ENCODE results near the gene ITPR1. TPM values are rescaled to one million over a fixed set of nuclear protein-coding genes. Genes with fewer than 3 reads are reported as not detected.

The ITPR1 gene
- total RNA-seq, 4 donors from 2014 or later: 56.1 to 71.2 (median 61.9) TPM

DNA sequence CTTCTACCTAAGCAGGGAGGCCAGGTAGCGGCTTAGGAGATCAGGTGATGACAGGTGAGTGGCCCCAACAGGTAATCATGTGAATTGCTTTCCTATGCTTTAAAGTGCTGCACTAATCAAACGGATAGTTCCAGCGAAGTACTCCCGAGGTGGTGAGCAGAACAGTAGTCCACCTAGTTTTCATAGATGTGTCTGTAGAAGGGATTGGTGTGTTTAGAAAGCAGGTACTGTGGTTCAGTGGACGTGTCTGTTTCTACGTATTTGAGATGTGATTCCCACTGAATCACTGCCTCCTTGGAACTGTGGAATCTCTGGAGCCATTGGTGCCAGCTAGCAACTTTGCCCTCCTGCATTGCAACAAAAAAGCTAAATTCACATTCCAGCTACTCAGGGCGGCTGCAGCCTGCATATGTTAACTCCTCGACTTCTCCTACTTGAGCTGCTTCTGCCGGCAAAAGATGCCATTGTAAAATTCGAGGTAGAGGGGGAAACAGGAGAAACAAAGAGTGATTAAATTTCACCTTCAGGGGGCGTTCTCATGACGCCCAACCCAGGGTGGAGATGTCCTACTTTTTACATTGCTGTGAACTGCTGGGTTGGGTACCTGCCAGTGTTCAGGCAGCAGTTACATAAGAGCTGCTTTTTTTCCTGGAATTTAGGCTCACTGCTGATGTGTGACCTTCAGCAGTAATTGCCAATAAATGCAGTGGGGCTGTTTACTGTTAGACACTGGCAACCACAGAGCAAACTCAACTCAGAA lies 227.3 kb downstream of the ITPR1 start:
- H3K4me3 ChIP-seq: no peak overlapping the region
- 34 to 39% methylated on average over 12 of the region's 12 CpGs for WGBS, 2 donors
- peaks cover 0 to 84% (median 13%) of the 10 kb centered on the region in 4 donors for H3K4me1 ChIP-seq
- H3K27me3 ChIP-seq: no peaks in the 10 kb centered on the region
- TF ChIP-seq EP300 (IDR thresholded peaks at IDR 0.05): peak in 1 of 2 donors; percentile 87
- TF ChIP-seq, protein P1, sequence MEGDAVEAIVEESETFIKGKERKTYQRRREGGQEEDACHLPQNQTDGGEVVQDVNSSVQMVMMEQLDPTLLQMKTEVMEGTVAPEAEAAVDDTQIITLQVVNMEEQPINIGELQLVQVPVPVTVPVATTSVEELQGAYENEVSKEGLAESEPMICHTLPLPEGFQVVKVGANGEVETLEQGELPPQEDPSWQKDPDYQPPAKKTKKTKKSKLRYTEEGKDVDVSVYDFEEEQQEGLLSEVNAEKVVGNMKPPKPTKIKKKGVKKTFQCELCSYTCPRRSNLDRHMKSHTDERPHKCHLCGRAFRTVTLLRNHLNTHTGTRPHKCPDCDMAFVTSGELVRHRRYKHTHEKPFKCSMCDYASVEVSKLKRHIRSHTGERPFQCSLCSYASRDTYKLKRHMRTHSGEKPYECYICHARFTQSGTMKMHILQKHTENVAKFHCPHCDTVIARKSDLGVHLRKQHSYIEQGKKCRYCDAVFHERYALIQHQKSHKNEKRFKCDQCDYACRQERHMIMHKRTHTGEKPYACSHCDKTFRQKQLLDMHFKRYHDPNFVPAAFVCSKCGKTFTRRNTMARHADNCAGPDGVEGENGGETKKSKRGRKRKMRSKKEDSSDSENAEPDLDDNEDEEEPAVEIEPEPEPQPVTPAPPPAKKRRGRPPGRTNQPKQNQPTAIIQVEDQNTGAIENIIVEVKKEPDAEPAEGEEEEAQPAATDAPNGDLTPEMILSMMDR (IDR thresholded peaks at IDR 0.05): peak in 4 of 5 experiments; percentile 27 to 64 (median 34)
- TF ChIP-seq POLR2A (IDR thresholded peaks at IDR 0.05): no peak
- peak overlapping the region in 3 of 4 donors; percentile 31 to 83 (median 76) for H3K27ac ChIP-seq
- peak; percentile 58 to 80 for DNase-seq (ENCODE audit: low spot score in 2 of 2)
- no peaks in the 10 kb centered on the region for H3K9me3 ChIP-seq
- no peaks in the 10 kb centered on the region for H3K36me3 ChIP-seq

GRCh38 chr3:4721511-4721911 lies 228.4 kb downstream of the ITPR1 start:
- Histone ChIP-seq H3K4me1 (peaks cover 0 to 81% (median 13%) of the 10 kb centered on the region in 4 donors), H3K27ac (peak overlapping the region; percentile 38 to 83 (median 63)), H3K36me3 (no peaks in the 10 kb centered on the region), H3K27me3 (no peaks in the 10 kb centered on the region), H3K9me3 (no peaks in the 10 kb centered on the region), H3K4me3 (no peak overlapping the region)
- TF ChIP-seq, protein P1 (IDR thresholded peaks at IDR 0.05): no peak
- no peak for TF ChIP-seq EP300 (IDR thresholded peaks at IDR 0.05)
- no peak for TF ChIP-seq POLR2A (IDR thresholded peaks at IDR 0.05)
- no peak for DNase-seq (ENCODE audit: low spot score in 2 of 2)
- 59 to 73% methylated on average over 9 of the region's 9 CpGs for WGBS, 2 donors

DNA sequence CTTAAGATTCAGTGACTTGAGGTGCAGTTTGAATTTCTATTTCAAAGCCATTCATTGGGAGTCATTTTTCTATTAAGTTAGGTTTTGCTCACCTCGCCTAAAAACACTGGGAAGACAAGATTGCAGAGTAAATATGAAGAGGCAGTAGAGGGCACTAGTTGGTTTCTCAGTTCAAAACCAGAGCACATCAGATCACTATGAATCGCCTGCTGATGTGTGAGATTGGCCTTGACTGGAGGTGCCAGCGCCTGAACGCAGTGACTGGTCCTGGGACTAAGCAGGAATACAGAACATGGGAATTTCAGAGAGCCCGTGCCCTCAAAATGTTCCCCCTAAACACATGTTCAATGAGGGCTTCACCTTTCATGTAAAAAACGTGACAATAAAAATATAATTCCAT lies 229.0 kb downstream of the ITPR1 start:
- DNase-seq (ENCODE audit: low spot score in 2 of 2): peak in 1 of 2 donors; percentile 35
- no peak overlapping the region for H3K4me3 ChIP-seq
- no peaks in the 10 kb centered on the region for H3K9me3 ChIP-seq
- H3K27me3 ChIP-seq: no peaks in the 10 kb centered on the region
- peak in 1 of 2 donors; percentile 63 for TF ChIP-seq EP300 (IDR thresholded peaks at IDR 0.05)
- TF ChIP-seq POLR2A (IDR thresholded peaks at IDR 0.05): no peak
- TF ChIP-seq, protein P1 (IDR thresholded peaks at IDR 0.05): peak; percentile 23 to 69 (median 39)
- no peaks in the 10 kb centered on the region for H3K36me3 ChIP-seq
- 33 to 34% methylated on average over 6 of the region's 6 CpGs for WGBS, 2 donors
- H3K27ac ChIP-seq: peak overlapping the region in 3 of 4 donors; percentile 47 to 83 (median 79)
- H3K4me1 ChIP-seq: peaks cover 0 to 75% (median 13%) of the 10 kb centered on the region in 4 donors

- WGBS, 2 donors: 60 to 75% methylated on average over 10 of the region's 10 CpGs
- Histone ChIP-seq H3K36me3 (no peaks in the 10 kb centered on the region), H3K9me3 (no peaks in the 10 kb centered on the region), H3K4me1 (peaks cover 0 to 54% (median 13%) of the 10 kb centered on the region in 4 donors), H3K4me3 (no peak overlapping the region), H3K27ac (peak overlapping the region in 2 of 4 donors; percentile 47 to 83), H3K27me3 (no peaks in the 10 kb centered on the region)
- TF ChIP-seq, protein P1 (IDR thresholded peaks at IDR 0.05): no peak
- TF ChIP-seq POLR2A (IDR thresholded peaks at IDR 0.05) (no peak), EP300 (IDR thresholded peaks at IDR 0.05) (no peak)
- DNase-seq (ENCODE audit: low spot score in 2 of 2): no peak
Observed at GRCh38 chr3:4724051-4724629, 231.0 kb downstream of the ITPR1 start.

- Histone ChIP-seq H3K4me3 (no peak overlapping the region), H3K27ac (no peak overlapping the region), H3K36me3 (no peaks in the 10 kb centered on the region), H3K9me3 (no peaks in the 10 kb centered on the region), H3K4me1 (peaks cover 0 to 42% (median 9%) of the 10 kb centered on the region in 4 donors), H3K27me3 (no peaks in the 10 kb centered on the region)
- TF ChIP-seq POLR2A (IDR thresholded peaks at IDR 0.05): no peak
- no peak for TF ChIP-seq EP300 (IDR thresholded peaks at IDR 0.05)
- TF ChIP-seq, protein P1 (IDR thresholded peaks at IDR 0.05): no peak
- DNase-seq (ENCODE audit: low spot score in 2 of 2): no peak
- WGBS, 2 donors: 88 to 92% methylated on average over 5 of the region's 5 CpGs
Observed at GRCh38 chr3:4726549-4726948, 233.4 kb downstream of the ITPR1 start.
